GM18508 (cell line): ENCODE results near the gene GIPC2.

Source experiments
- ATAC-seq: cut with Tn5 transposase; IDR thresholded peaks from one replicate; pipeline ENCODE4 v1.9.1; 2021; ENCODE audit warnings: moderate number of reproducible peaks; ENCODE audit not compliant: insufficient read depth, unreplicated experiment

GIPC2 gene

DNA sequence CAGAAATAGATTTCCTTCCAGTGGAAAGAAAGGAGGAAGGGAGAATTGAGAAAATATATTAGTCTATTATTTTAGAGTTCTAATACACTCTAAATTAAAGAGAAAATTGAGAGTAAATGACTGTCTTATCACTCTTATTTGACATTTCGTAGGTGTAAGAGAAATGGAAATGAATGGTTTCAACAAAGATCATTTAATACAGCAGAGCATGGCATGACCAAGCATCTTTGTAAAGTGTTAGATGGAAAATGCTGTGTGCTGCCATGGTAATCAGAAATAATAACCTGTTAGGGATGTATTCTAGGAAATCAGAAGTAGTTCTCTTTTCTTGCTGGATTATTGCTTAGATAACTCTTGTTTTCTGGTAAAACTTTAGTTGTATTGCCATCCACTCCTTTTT lies 90.9 kb downstream of the GIPC2 start:
- ATAC-seq, result no peak

DNA sequence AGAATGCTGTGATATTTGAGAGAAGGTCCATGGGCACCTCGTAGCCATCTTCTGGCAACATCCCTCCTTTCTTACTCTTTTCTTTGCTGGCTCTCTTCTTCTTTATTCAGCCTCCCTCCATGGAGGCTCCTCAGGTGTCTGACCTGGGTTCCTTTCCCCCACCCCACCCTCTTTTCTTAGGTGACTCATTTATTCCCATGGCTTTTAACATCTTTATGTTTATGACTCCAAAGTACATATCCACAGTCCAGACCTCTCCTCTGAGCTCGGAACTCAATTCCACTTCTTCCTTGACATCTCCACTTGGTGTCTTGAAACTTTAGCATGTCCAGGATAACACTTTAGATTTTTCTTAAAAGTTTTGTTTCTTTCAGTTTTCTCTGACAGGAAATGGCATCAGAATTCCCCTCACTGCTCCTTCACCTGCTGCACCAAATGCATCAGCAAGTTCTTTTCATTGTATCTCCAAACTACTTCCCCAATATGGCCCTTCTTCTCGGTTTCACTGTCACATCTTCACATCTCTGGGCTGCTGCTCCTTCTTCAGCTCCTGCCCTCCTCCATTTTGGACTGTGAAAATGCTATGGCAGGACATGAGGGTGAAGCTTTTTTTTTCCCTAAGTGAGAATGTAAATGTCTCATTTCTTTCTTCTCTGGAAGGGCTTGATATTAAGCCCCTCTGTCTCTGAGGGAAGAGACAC lies 95.9 kb downstream of the GIPC2 start:
- peak; percentile 27 for ATAC-seq

DNA sequence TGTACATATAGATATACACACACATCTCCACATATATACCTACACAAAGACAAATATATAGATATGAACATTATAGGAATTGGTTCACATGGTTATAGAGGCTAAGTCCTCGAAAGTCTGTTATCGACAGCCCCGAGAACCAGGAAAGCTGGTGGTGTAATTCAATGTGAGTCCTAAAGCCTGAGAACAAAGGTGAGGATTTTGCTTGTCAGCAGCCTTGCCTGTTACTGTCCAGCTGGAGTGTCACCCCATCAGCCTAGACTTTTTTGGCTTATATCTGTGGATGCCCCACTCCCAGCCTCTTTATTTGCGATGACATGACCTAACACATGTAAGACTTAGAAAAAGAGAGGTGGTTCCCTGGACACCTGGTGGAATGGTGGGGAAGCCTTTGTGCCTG lies 97.0 kb downstream of the GIPC2 start:
- no peak for ATAC-seq

DNA sequence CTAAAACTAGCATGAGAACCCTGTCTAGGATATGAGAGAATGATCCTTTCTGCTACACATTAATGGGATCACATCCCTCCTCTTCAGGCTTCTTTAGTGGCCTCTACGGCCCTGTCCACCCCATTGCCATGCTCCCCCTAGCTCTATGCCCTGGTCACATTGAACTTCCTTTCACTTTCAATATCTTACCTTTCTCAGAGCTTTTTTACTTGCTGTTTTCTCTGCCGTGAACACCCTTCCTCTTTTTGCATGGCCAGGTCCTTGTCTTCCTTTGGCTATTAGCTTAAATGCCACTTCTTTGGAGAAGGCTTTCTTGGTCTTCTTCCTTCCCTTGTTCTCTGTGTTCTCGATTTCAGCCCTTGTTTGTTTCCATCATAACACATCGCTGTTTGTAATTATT lies 97.4 kb downstream of the GIPC2 start:
- peak; percentile 67 for ATAC-seq

DNA sequence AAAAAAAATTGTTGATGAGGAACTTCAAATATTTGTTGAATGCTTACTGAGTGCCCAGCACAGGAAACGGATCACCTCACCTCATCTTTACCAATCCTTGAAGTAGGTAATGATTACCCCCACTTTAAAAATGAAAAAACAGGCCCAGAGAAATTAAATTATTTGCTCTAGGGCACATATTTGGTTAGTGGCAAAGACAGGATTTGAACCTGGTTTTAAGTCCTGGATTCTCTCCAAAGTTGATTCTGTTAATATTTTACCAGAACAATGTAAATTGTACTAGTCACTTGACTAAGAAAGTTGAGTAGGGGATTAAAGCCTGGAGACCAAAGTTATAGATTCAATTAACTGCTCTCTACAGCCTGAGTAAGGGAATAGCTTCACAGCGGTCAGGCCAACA lies 97.9 kb downstream of the GIPC2 start:
- ATAC-seq, result no peak

DNA sequence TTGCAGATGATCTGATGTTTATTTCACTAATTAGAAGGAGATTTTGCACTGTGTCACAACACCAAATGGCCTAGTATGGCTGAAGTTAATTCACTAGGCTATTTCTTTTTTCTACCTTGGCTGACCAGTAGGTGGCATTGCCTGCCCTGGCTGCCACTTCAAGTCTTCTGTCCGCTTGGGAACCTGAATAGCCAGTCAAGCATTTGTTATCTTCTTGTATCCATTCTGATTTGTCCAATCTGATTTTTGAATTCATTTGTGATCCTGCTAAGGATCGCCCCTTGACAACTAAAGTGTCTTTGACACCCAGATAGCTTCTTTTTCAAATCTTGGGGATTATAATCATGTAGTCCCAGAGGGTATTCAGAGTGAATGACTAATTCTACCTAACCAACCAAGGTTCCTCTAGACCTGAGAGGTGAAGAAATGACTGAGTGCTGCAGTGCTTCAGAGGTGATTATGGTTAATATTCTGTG lies 99.4 kb downstream of the GIPC2 start:
- peak; percentile 73 for ATAC-seq

DNA sequence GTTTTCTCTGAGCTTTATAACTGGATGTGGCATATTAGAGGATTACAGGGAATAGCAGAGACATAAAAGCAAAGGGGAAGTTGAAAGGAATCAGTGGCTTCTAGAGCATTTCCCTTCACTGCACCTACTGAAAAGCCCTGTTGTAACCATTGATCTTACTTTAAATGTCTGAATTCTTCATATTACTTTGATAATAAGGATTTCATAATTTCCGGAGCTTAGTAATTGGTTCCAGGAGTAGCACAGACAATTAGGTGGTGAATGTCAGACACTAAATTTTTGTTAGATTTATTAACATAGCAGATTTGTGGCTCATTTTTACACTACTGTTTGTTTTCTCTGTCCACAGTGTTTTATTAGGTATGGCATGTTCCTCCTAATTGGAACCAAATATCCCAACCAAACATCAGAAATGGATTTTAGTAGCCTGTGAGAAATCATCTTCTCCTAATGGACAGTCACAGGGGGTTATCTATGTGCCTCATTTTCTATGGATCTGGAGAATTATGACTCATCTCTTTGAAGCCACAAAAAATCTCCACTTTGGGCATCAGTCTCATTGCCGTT lies 100.5 kb downstream of the GIPC2 start:
- no peak for ATAC-seq

DNA sequence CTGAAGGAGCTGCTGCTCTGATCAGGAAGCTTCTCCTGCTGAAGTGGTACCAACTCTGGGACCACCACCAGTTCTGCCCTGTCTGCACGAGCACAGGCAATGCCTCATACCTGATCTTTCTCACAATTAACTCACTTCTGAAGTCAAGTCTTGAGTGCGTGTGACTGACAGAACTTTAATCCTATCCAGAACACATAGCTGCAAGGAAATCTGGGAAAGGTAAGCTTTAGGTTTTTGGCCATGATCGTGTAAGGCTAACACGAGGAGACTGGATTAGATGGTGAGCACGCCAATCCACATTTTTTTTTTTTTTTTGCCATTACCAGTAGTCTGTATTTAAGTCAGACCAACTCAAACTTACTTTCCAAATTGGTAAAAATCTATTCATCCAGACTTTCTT lies 101.3 kb downstream of the GIPC2 start:
- no peak for ATAC-seq

DNA sequence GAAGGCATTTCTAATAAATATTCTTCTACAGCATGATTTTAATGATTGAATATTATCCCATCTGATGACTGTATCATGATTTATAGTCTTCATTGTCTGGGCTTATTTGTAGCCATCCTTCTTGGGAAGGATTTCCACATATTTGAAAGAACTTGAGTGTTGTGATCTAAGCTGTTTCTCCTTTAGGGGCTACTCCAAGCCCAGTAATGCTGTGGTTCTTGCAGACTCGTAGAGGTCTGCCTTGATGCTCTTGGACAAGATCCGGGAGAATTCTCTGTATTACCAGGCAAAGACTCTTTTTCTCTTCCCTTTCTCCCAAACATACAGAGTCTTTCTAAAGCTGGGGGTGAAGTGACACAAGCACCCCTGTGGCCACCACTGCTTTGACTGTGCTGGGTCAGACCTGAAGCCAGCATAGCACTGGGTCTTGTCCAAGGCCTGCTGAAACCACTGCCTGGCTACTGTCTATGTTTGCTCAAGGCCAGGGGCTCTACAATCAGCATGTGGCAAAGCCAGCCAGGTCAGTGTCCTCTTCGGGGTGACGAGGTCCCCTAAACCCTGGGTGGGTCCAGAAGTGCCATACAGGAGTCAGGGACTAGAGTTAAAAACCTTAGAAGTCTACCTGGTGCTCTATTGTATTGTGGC lies 107.4 kb downstream of the GIPC2 start:
- no peak for ATAC-seq

DNA sequence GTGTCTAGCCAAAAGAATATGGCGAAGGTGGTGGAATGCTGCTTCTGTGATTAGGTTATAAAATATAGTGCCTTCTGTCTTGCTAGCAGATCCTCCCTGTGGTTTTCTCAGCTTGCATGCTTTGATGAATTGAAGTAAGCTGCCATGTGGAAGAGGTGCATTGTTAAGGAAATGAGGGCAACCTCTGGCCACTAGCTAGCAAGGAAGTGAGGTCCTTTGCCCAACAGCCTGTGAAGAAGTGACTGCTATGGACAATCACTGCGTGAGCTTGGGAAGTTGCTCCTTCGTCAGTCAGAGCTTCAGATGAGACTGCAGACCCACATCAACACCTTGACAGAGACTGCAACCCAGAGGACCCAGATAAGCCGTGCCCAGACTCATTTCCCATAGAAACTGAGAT lies 109.4 kb downstream of the GIPC2 start:
- ATAC-seq, result no peak

DNA sequence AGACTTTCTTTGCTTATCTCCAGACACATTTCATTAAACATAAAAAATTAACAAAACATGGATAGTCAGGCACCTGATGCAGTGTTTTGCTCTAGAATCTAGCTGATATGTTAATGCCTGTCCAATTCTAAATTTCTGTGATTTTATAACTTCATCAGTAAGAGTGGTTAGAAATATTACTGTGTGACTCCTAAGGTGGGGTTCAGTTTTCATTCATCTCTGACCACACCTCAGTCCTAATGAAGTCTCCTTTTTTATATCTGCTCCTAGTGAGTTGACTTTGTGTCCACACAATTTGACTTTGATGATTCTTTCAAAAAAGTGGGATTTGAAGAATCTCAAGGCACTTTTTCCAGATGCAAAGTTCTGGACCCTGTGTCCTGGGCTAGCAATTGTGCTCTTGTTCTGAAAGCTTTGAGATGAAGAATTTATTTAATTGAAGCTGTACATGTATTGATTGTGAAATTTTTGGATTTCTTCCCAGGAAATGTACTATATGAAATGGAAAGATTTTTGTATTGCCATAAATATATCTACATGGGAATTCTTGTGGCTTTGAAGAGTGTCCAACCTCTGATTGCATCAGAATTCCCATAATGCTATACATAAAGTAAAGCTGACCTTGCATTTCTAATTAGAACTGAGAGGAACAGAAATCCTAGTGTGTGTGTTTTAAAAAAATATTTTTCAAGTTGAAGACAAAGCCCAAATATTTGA lies 111.2 kb downstream of the GIPC2 start:
- no peak for ATAC-seq

DNA sequence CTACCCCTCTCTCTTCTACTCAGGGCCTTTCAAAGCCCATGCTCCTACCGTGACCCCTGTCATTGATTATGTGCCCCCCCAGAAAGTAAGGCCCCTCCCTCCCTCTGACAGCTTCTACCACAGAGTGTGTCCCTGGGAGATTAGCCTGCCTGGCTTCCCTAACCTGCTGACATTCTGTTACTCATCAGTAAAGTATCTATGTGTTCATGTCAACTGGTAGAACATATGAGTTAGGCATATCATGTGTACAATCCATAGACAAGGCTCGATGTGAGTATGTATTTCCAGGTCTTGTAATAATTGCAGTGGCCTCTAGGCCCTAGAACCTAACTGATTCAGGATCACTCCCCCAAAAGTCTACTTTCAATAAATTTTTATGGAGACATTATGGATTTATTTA lies 120.0 kb downstream of the GIPC2 start:
- ATAC-seq, result no peak

DNA sequence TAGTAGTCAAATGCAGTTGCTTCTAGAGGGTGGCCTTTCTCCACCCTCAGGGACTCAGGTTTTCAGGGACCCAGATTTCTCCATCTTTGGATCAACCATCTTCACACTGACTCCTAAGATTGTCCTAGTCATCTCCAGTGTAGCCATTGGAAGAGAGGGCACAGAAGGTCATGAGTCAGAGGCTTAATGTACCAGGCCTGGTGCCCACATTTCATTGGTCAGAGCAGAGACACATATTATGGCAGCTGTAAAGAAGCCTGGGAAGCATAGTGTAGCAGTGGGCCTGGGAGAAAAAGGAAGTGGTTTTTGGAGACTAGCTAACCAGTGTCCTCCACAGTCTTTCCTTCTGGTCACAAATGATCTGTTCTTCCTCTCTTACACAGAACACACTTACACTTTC lies 122.5 kb downstream of the GIPC2 start:
- ATAC-seq, result no peak

DNA sequence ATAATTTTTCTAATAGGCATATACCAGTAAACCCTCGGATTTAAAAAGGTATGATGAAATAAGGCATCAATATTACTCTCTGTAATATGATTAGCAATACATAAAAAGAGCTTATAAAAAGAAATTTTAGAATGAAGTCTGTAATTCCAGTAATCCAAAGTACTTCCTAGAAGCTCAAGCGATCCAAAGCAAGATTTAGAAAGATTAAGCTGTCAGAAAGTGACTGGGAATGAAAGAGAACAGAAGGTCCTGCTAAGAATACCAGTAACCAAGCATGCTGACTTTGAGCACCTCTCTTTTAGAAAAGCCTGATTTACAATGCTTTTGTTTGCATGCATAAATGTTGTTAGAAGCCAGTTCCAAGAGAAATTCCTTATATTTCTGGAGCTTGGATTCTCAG lies 125.1 kb downstream of the GIPC2 start:
- ATAC-seq, result no peak

DNA sequence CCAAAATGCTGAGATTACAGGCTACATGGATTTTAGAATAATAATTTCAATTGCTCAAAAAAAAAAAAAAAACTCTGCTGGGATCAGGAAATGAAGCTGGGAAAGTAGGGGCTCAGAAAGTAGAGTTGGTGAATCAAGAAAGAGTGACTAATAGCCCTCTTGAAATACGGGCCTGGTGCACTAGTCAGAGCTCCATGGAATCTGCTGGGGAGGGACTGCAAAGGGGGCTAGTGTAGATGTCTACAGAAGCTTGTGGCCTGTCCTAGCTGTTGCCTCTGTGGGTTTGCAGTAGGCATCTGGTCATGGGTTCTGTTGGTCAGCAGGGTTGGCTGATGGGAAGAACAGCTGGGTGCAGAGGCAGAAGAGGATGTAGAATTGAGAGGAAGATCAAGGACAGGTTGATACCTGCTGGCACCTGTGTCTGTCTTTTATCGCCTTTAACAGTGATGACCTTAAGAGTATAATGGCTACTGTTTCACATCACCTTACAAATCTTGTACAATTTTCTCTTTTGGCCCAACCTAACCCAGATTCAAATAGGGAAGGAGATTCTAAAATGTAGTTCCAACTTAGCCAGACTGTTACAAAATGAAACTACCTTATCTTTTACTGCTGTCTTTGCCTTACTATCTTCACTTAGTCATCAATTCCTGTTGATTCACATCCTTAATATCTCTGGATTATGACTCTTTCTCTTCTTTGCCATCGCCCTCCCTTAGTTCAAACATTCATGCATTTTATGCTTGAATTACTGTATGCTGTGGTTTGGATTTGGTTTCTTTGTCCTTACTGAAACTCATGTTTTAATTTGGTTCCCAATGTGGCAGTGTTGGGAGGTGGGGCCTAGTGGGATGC lies 126.2 kb downstream of the GIPC2 start:
- ATAC-seq, result no peak

DNA sequence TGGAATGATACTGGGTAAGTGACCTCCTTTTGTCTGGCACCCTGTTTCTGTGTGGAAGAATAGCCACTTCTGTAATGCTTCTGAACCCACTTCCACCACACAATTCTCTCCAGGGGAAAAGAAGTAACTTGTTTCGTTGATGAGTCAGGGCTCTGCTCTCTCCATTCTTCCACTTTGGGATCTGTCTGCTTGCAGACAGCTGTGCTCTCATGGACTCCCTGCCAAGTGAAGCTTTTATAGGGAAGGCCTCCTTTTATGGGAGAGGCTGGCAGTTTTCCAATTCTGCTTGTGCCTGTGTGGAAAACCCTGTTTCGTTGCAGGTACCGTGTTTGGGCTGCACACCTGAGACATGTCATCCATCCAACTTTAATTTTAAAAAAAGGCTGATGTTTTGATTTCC lies 130.7 kb downstream of the GIPC2 start:
- ATAC-seq, result no peak

DNA sequence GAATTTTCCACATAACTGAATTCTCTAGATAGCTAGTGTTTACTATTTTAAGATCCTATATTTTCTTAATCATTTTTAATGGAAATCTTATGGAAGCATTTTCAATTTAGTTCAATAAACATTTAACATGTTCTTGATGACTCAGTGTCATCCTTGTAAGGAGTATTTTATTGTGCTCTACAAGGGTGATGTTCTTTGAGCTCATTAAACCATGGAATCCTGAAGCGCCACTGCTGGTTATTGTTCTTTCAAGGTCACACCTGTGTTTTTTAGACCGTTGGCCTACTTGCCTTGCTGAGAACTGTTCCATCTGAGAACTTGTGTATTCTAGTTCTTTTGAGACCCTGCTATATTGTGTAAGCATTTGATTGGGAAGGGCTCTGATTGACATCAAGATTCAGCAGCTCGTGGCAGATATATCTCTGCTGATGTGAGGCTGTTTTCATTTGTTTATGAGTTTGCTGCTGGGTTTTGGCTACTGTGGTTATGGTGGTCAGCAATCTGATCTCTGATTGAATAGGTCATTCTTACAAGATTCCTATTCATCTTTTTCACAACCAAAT lies 132.0 kb downstream of the GIPC2 start:
- ATAC-seq, result no peak

DNA sequence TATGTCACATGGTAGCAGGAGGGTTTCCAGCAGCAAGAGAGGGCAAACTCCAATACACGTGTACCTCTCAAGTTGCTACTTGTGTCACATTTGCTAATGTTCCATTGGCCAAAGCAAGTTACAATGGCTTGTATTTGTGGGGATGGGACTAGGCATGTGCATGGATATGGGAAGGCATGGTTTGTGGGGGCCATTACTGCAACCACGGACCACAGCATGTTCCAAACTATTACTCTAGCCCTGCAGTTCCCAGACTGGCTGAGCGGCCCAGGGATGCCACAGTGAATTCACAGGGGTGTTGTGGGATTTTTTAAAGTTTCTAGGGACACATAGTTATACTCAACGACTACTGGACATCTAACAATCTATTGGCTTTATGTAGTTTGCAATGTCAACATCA lies 133.1 kb downstream of the GIPC2 start:
- ATAC-seq, result no peak

DNA sequence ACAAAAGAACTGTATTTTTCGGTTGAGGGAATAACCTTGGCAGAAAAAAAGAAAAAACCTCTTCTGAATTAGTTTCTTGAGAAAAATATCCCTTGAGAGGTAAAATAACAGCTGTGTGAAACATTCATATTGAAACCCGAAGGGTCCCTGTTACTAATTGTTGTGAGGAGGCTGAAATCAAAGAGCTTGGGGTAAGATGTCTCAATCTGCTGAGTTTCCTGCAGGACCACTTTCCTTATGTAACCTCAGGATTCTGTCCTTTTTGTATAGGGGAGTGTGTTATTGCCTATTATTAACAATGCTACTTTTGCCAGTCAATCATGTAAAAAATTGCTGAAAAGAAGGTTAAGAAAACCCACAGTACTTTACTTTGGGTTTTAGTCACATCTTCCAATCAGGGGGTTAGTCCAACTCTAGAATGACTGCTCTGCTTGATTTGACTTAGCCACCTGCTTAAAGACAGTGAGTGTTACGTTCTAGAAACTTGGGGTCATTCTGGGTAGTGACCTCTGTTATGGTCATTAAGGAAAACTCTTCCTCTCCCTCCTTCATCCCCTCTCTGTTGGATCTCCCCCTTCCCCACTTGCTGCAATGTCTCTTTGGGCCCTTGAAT lies 138.8 kb downstream of the GIPC2 start:
- ATAC-seq, result no peak
